GM23338 (cell line): Measurements from ENCODE around the gene EEPD1. TPM values are rescaled to one million over a fixed set of nuclear protein-coding genes. Genes with fewer than 3 reads are reported as not detected.

Source experiments
- ATAC-seq: fragments of 200-7000 bp; cut with Tn5 transposase; 3 replicates; pipeline ENCODE4 v1.9.1; 2020
- DNase-seq: peaks from one replicate; pipeline ENCODE4 v3.0.0-alpha.2; 2015; ENCODE audit warnings: low spot score
- H2AFZ ChIP-seq: fragments of 200-600 bp; sonication (generic); 2 replicates; pipeline ENCODE4 v1.8.0; 2016; ENCODE audit warnings: antibody characterized with exemption, mild to moderate bottlenecking, moderate library complexity
- H3F3A ChIP-seq: fragments of 200-600 bp; sonication (generic); replicated peaks from 2 replicates; pipeline ENCODE4 v1.8.0; 2017; ENCODE audit warnings: antibody characterized with exemption, mixed run types, low read depth
- H3K27ac ChIP-seq: fragments of 200-600 bp; sonication (generic); 2 replicates; pipeline ENCODE4 v1.6.1; 2016; ENCODE audit warnings: low read depth
- H3K27me3 ChIP-seq: fragments of 200-600 bp; sonication (generic); 2 replicates; pipeline ENCODE4 v1.8.0; 2016; ENCODE audit warnings: mild to moderate bottlenecking, mixed run types, moderate library complexity; ENCODE audit not compliant: insufficient read depth
- H3K36me3 ChIP-seq: fragments of 200-600 bp; sonication (generic); 2 replicates; pipeline ENCODE4 v1.8.0; 2016; ENCODE audit warnings: mild to moderate bottlenecking; ENCODE audit not compliant: insufficient read depth
- H3K4me1 ChIP-seq: fragments of 200-600 bp; sonication (generic); 2 replicates; pipeline ENCODE4 v1.8.0; 2016; ENCODE audit warnings: mild to moderate bottlenecking, moderate library complexity; ENCODE audit not compliant: insufficient read depth
- H3K4me2 ChIP-seq: fragments of 200-600 bp; sonication (generic); 2 replicates; pipeline ENCODE4 v1.7.1; 2017; ENCODE audit warnings: mixed run types
- H3K4me3 ChIP-seq: fragments of 200-600 bp; sonication (generic); 2 replicates; pipeline ENCODE4 v1.6.1; 2016; ENCODE audit warnings: mixed run types
- H3K79me2 ChIP-seq: fragments of 200-600 bp; sonication (generic); replicated peaks from 2 replicates; pipeline ENCODE4 v1.8.0; 2017; ENCODE audit warnings: mild to moderate bottlenecking; ENCODE audit not compliant: insufficient read depth
- H3K9me2 ChIP-seq: fragments of 200-600 bp; sonication (generic); 2 replicates; pipeline ENCODE4 v1.8.0; 2017; ENCODE audit not compliant: insufficient read depth
- H4K20me1 ChIP-seq: fragments of 200-600 bp; sonication (generic); replicated peaks from 2 replicates; pipeline ENCODE4 v1.8.0; 2017; ENCODE audit warnings: mild to moderate bottlenecking; ENCODE audit not compliant: insufficient read depth
- H3K27ac Mint-ChIP-seq: 2 replicates; pipeline ENCODE4 v1.8.0; 2020; ENCODE audit warnings: inconsistent platforms, mild to moderate bottlenecking, moderate library complexity, mixed read lengths
- H3K27me3 Mint-ChIP-seq: 3 replicates; pipeline ENCODE4 v1.8.0; 2022; ENCODE audit warnings: low read depth, mild to moderate bottlenecking, moderate library complexity, mixed read lengths, inconsistent platforms; ENCODE audit not compliant: insufficient read depth, poor library complexity
- H3K36me3 Mint-ChIP-seq: 3 replicates; pipeline ENCODE4 v1.8.0; 2021; ENCODE audit warnings: low read depth, mild to moderate bottlenecking, inconsistent platforms, moderate library complexity, mixed read lengths
- H3K4me1 Mint-ChIP-seq: 3 replicates; pipeline ENCODE4 v1.8.0; 2020; ENCODE audit warnings: mild to moderate bottlenecking, inconsistent platforms, mixed read lengths
- H3K4me3 Mint-ChIP-seq: 3 replicates; pipeline ENCODE4 v1.8.0; 2021; ENCODE audit warnings: moderate library complexity, mild to moderate bottlenecking, inconsistent platforms, mixed read lengths
- H3K9me3 Mint-ChIP-seq: 3 replicates; pipeline ENCODE4 v1.8.0; 2020; ENCODE audit warnings: moderate library complexity, mild to moderate bottlenecking, inconsistent platforms, mixed read lengths
- CREB1 ChIP-seq: fragments of 250-450 bp; sonication (Bioruptor Pico); IDR thresholded peaks from 2 replicates; pipeline ENCODE4 v1.5.0; 2020; ENCODE audit warnings: low read depth, mild to moderate bottlenecking, moderate library complexity
- CTCF ChIP-seq, 2 experiments: fragments of 200-600 bp in 1 of 2; sonication (generic) in 1 of 2; conservative IDR thresholded peaks; 2 replicates each; pipeline versions ENCODE4 v1.5.1 to v1.6.1; 2016 to 2017; ENCODE audit warnings: antibody characterized with exemption in 2 of 2, low read depth in 2 of 2, mild to moderate bottlenecking in 2 of 2, moderate library complexity in 1 of 2
- EZH2 ChIP-seq: fragments of 200-600 bp; sonication (generic); IDR thresholded peaks from one replicate; pipeline ENCODE4 v1.8.0; 2017; ENCODE audit warnings: antibody characterized with exemption, mild to moderate bottlenecking, low read depth; ENCODE audit not compliant: unreplicated experiment
- EZH2phosphoT487 ChIP-seq: fragments of 200-600 bp; sonication (generic); IDR thresholded peaks from one replicate; pipeline ENCODE4 v1.8.1; 2018; ENCODE audit warnings: antibody characterized with exemption; ENCODE audit not compliant: unreplicated experiment
- POLR2AphosphoS5 ChIP-seq: IDR thresholded peaks from 2 replicates; pipeline ENCODE4 v1.6.1; 2016; ENCODE audit warnings: antibody characterized with exemption, low read depth
- REST ChIP-seq: IDR thresholded peaks from one replicate; pipeline ENCODE4 v1.6.1; 2018; ENCODE audit warnings: antibody characterized with exemption; ENCODE audit not compliant: unreplicated experiment
- ZNF114 ChIP-seq: fragments of 250-450 bp; sonication (Bioruptor Pico); IDR thresholded peaks from 2 replicates; pipeline ENCODE4 v1.5.0; 2020; ENCODE audit warnings: mild to moderate bottlenecking, moderate library complexity
- ZNF331 ChIP-seq: fragments of 250-450 bp; sonication (Bioruptor Pico); IDR thresholded peaks from 2 replicates; pipeline ENCODE4 v1.5.0; 2020; ENCODE audit warnings: low read depth, mild to moderate bottlenecking, moderate library complexity
- polyA plus RNA-seq: library from polyadenylated mRNA; unstranded; fragments of >200 nt; fragmentation: Nextera tagmentation; extraction: Ambion mirVana; gene quantifications from 2 replicates; pipeline ENCODE4 v1.2.1, GENCODE V29; 2016
- total RNA-seq: library from RNA; depleted of rRNA; stranded (reverse); fragments of >200 nt; shearing (Covaris generic); gene quantifications from 2 replicates; pipeline ENCODE4 v1.2.3, GENCODE V29; 2014

EEPD1 gene
- total and polyA plus RNA-seq, 2 experiments from 2014 or later = 4.1 to 17.1 TPM

- TF ChIP-seq ZNF331 (no peak), EZH2 (no peak), REST (no peak), EZH2phosphoT487 (no peak), POLR2AphosphoS5 (no peak), CREB1 (CRISPR knock-in tag) (no peak), CTCF (conservative IDR thresholded peaks at IDR 0.05; ENCODE audit: low read depth in 2 of 2) (no peak), ZNF114 (CRISPR knock-in tag) (no peak)
Observed at GRCh38 chr7:36127075-36127740, 25.8 kb upstream of the EEPD1 start (continued).

GRCh38 chr7:36128448-36129047, 24.5 kb upstream of the EEPD1 start:
- peaks cover 3% of the 10 kb centered on the region; the same call in 2 of the 3 replicates for H3K4me1 Mint-ChIP-seq
- no peaks in the 10 kb centered on the region for H3K27me3 ChIP-seq
- no peak overlapping the region for H3K4me3 Mint-ChIP-seq
- H3K4me3 ChIP-seq = no peak overlapping the region
- H3F3A ChIP-seq = no peaks in the 10 kb centered on the region
- H3K27me3 Mint-ChIP-seq = no peaks in the 10 kb centered on the region
- H3K4me1 ChIP-seq = no peaks in the 10 kb centered on the region
- no peaks in the 10 kb centered on the region for H3K79me2 ChIP-seq
- H3K36me3 ChIP-seq = no peaks in the 10 kb centered on the region
- DNase-seq (peak; percentile 59), ATAC-seq (peak; percentile 77)
- no peak overlapping the region for H3K4me2 ChIP-seq
- TF ChIP-seq ZNF114 (CRISPR knock-in tag) = no peak
- TF ChIP-seq CTCF (conservative IDR thresholded peaks at IDR 0.05; ENCODE audit: low read depth in 2 of 2) = peak in 1 of 2 experiments; percentile 84; a peak in 3 of 4 replicates
- H3K27ac ChIP-seq = no peak overlapping the region
- H3K27ac Mint-ChIP-seq = no peak overlapping the region
- no peak overlapping the region for H2AFZ ChIP-seq
- H3K36me3 Mint-ChIP-seq = no peaks in the 10 kb centered on the region
- H3K9me3 Mint-ChIP-seq = peaks cover 6% of the 10 kb centered on the region; the same call in 2 of the 3 replicates
- H3K9me2 ChIP-seq = no peaks in the 10 kb centered on the region
- H4K20me1 ChIP-seq = no peaks in the 10 kb centered on the region
